Activated naive CD4-positive, alpha-beta T cell treated with anti-CD3 and anti-CD28 coated beads, Interleukin-2, amount 10 ng/mL, durations not matched to agents 7 days and 5 days (primary cell): ENCODE results near the gene ZFP92.

ENCODE experiments used
- CTCF ChIA-PET: fragments of 350-600 bp; sonication (Branson Sonifier 250); formaldehyde crosslinking; loops from one replicate; lab custom pipeline; 2021; ENCODE audit warnings: antibody characterized with exemption; lab: Charles Lee
- DNase-seq: peaks from one replicate; pipeline ENCODE4 v3.0.0-alpha.2; 2020
- H3K27ac Mint-ChIP-seq: one replicate; pipeline ENCODE4 v1.8.0; 2021; ENCODE audit warnings: mild to moderate bottlenecking, moderate library complexity, mixed read lengths
- H3K27me3 Mint-ChIP-seq: one replicate; pipeline ENCODE4 v1.8.0; 2021; ENCODE audit warnings: mild to moderate bottlenecking, mixed read lengths
- H3K36me3 Mint-ChIP-seq: one replicate; pipeline ENCODE4 v1.8.0; 2021; ENCODE audit warnings: mixed read lengths
- H3K4me1 Mint-ChIP-seq: one replicate; pipeline ENCODE4 v1.8.0; 2021; ENCODE audit warnings: mixed read lengths
- H3K4me3 Mint-ChIP-seq: one replicate; pipeline ENCODE4 v1.8.0; 2021; ENCODE audit warnings: mild to moderate bottlenecking, moderate library complexity, mixed read lengths
- H3K9me3 Mint-ChIP-seq: one replicate; pipeline ENCODE4 v1.8.0; 2021; ENCODE audit warnings: mixed read lengths

The ZFP92 gene

DNA sequence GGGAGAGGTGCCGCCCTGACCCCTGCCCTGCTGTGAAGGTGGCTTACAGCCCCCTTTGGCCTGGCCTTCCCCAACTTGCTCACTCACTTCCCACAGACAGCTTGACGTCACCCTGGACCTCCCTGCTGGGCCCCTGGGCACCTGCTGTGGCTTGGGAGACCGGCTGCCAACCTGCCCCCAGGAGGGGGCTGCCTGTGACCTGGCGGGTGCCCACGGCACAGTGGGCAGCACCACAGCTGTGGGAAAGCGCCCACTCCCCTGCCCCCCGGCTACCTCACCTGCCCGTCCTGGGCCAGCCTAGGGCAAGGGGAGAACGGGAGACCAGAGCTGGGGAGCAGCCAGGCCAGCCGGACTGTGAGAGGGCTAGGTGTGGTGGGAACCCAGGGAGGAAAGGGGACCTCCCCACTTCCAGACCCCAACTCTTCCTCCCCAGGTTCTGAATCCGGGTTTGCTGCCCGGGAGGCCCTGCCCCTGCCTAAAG lies 2.4 kb upstream of the ZFP92 start:
- CTCF ChIA-PET: interaction anchor here (1.1 kb wide), 1 partner anchor 10 kb away, joined by 3 read pairs; no protein-coding TSS in a partner anchor
- peaks cover 11% of the 10 kb centered on the region for H3K4me1 Mint-ChIP-seq
- no peak overlapping the region for H3K4me3 Mint-ChIP-seq
- H3K9me3 Mint-ChIP-seq: no peaks in the 10 kb centered on the region
- H3K27me3 Mint-ChIP-seq: peaks cover 29% of the 10 kb centered on the region
- DNase-seq: no peak
- no peak overlapping the region for H3K27ac Mint-ChIP-seq
- H3K36me3 Mint-ChIP-seq: no peaks in the 10 kb centered on the region

DNA sequence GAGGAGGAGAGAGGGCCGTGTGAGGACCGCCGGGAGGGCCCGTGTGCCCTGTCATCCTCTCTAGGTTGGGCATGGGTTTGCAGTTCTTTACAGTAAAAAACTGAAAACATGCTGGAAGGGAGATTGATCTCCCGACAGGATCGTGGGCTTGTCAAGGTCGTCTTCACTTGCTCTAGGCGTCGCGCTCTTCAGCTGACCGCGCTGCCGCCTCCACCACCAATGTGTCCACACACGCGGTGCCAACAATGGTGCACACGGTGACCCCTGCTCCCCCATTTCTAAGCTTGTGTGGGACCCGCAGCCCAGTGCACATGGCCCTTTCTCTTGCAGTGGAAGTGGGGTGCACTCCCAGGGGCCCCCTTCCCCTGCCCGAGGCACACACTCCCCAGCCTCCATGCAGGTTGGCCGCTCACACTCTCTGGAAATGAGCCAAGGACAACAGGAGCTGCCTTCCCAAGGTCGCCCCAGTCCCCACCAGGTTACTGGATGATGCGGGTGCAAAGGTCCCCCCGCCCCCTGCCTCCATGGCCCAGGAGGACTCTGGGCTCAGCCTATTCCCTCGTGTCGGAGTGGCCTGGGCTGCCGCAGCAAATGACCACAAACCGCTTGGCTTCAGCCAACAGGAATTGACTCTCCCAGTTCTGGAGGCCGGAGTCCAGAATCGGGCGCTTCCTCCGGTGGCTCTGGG lies 1.7 kb upstream of the ZFP92 start:
- Mint-ChIP-seq H3K4me3 (no peak overlapping the region), H3K27me3 (peaks cover 26% of the 10 kb centered on the region), H3K9me3 (no peaks in the 10 kb centered on the region), H3K27ac (no peak overlapping the region), H3K36me3 (no peaks in the 10 kb centered on the region), H3K4me1 (peaks cover 11% of the 10 kb centered on the region)
- no peak for DNase-seq
- CTCF ChIA-PET: interaction anchor here (1.1 kb wide), 1 partner anchor 10 kb away, joined by 3 read pairs; no protein-coding TSS in a partner anchor

DNA sequence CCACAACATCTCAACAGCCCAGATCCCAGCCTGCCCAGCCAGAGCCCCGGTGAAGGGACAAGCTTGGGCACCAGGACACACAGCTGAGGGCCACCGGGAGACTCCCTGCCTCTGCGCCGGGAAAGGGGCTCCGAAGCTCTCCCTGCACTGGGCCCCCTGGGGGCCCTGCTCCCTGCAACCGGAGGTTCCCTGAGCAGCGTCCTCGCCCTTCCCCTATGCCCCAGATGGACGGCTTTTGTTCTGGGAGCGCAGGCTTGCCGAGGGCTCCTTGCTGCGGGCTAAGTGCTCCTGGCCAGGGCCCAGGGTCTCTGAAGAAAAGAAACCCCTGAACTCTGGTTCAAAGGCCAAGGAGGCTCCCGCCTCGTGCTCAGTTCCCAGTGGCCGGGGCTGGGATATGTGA lies 899 bp upstream of the ZFP92 start:
- DNase-seq: no peak
- H3K27me3 Mint-ChIP-seq: peaks cover 25% of the 10 kb centered on the region
- no peaks in the 10 kb centered on the region for H3K36me3 Mint-ChIP-seq
- H3K4me1 Mint-ChIP-seq: peaks cover 11% of the 10 kb centered on the region
- H3K9me3 Mint-ChIP-seq: no peaks in the 10 kb centered on the region
- H3K27ac Mint-ChIP-seq: no peak overlapping the region
- CTCF ChIA-PET: no interaction called here
- H3K4me3 Mint-ChIP-seq: peak overlapping the region; percentile 62

DNA sequence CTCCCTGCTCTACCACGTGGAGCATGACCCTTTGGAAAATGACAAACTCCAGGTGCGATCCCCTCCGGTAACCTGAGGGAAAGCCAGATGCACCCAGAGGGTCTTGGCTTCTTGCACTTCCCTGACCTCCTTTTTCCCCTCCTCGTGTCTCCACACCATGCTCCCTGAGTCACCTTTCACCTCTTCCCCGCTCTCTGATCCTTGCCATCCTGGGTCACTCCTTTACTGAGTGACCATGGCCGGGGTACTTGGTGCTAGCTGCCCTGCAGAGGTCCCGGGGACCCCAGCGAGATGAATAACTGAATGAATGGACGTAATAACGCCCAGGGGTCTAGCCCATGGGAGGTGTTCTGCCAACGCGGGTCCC lies 401 bp upstream of the ZFP92 start:
- CTCF ChIA-PET: no interaction called here

DNA sequence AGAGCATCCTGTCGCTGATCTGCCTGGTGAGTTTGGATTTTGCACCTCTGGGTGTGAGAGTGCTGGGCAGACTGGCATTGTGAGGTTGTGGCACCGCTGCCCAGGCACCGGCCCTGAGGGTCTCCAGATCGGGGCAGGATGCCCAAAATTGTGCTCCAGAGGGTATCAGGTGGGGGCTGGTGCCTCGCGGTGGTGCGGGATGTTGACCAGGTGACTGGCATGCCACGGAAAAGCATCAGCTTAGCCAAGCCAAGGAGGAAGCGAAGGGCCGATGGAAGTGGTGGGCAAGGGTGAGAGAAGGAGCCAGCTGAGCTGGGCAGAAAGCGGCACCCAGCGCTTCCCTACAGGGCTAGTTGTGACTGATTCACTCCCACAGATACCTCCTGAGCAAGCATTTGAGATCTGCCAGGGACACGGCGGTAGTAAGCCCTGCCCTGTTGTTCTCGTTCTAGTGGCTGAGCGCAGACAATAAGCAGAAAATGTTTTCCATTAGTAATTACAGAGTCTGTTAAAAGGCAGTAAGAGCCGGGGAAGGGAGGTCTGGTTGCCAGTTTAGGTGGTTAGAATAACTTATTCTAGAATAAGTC lies 809 bp downstream of the ZFP92 start:
- CTCF ChIA-PET: no interaction called here
- Mint-ChIP-seq H3K9me3 (no peaks in the 10 kb centered on the region), H3K4me1 (peaks cover 11% of the 10 kb centered on the region), H3K27me3 (peaks cover 20% of the 10 kb centered on the region), H3K27ac (no peak overlapping the region), H3K36me3 (no peaks in the 10 kb centered on the region), H3K4me3 (peak overlapping the region; percentile 62)
- DNase-seq: no peak

More for the DNA sequence above, 401 bp upstream of the ZFP92 start:
- Mint-ChIP-seq H3K4me1 (peaks cover 11% of the 10 kb centered on the region), H3K4me3 (peak overlapping the region; percentile 62), H3K36me3 (no peaks in the 10 kb centered on the region), H3K27me3 (peaks cover 25% of the 10 kb centered on the region), H3K27ac (no peak overlapping the region), H3K9me3 (no peaks in the 10 kb centered on the region)
- no peak for DNase-seq

DNA sequence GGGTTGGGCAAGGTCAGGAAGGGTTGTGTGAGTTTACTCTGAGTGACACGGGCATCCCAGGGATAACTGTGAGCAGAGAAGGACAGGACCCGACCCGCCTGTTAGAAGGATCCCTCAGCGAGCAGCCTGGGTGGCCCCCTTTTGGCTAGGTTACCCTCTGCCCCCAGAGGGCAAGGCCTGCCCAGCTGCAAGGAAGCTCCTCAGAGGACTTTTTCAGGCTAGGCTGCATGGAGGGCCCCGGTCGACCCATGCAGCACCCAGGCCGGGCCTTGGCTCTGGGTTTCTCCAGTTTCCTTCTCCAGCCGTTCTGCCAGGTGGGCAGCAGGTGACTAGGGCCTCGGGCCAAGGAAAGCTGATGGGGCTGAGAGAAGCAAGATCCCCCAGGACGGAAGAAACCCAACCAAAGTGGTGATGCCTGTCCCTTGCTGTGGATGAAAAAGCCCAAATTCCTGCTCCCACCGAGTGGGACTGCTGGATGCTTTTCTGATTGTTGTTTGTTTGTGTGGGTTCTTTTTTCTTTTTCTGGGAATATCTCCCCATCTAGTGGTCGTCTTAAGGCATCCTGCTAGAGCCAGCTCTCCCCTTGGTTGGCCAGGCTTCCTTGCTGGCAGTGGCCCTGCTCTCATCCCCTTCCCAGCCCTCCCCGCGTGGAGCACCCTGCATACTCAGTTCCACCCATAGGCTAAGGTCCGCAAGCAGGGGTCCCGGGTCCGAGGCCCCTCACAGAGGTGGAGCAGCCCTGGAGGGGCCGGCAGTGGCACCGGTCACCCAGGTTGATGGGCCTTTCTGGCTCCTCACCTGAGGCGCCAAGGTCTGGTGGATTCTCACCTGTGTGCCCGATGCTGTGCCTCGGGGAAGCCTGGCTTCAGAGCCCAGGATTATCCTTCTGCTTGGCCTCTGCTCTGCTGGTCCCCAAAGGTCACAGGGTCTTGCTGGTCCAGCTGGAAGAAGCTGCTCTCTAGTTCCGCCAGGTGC lies 1.8 kb downstream of the ZFP92 start:
- H3K9me3 Mint-ChIP-seq: no peaks in the 10 kb centered on the region
- peaks cover 11% of the 10 kb centered on the region for H3K4me1 Mint-ChIP-seq
- H3K27me3 Mint-ChIP-seq: peaks cover 16% of the 10 kb centered on the region
- no peaks in the 10 kb centered on the region for H3K36me3 Mint-ChIP-seq
- H3K4me3 Mint-ChIP-seq: peak overlapping the region; percentile 62
- no peak for DNase-seq
- CTCF ChIA-PET: interaction anchor here (0.7 to 1.1 kb wide), 2 partner anchors 11 to 418 kb away, joined by 3 read pairs; no protein-coding TSS in a partner anchor
- no peak overlapping the region for H3K27ac Mint-ChIP-seq

DNA sequence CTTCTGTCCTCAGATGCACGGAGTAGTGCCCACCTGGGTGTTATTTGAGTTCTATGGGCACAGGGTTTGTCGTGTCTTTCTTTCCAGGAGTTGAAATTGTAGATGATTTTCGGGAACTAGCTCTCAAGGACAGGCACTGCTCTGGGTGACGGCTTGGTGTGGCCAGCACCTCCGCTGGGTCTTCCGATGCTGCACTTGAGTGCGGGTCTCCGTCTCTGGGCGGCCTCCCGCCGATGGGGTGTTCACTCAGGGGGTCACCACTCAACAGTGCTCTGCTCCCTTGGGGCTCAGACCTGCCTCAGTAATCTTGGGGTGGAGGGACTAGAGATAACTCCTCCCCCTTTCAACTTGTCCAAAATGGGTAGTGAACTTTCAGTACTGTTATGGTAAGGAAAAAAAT lies 2.5 kb downstream of the ZFP92 start:
- DNase-seq: no peak
- CTCF ChIA-PET: interaction anchor here (1.1 kb wide), 1 partner anchor 12 kb away, joined by 3 read pairs; no protein-coding TSS in a partner anchor
- peaks cover 16% of the 10 kb centered on the region for H3K27me3 Mint-ChIP-seq
- no peak overlapping the region for H3K27ac Mint-ChIP-seq
- no peaks in the 10 kb centered on the region for H3K36me3 Mint-ChIP-seq
- no peak overlapping the region for H3K4me3 Mint-ChIP-seq
- H3K4me1 Mint-ChIP-seq: peaks cover 11% of the 10 kb centered on the region
- no peaks in the 10 kb centered on the region for H3K9me3 Mint-ChIP-seq

DNA sequence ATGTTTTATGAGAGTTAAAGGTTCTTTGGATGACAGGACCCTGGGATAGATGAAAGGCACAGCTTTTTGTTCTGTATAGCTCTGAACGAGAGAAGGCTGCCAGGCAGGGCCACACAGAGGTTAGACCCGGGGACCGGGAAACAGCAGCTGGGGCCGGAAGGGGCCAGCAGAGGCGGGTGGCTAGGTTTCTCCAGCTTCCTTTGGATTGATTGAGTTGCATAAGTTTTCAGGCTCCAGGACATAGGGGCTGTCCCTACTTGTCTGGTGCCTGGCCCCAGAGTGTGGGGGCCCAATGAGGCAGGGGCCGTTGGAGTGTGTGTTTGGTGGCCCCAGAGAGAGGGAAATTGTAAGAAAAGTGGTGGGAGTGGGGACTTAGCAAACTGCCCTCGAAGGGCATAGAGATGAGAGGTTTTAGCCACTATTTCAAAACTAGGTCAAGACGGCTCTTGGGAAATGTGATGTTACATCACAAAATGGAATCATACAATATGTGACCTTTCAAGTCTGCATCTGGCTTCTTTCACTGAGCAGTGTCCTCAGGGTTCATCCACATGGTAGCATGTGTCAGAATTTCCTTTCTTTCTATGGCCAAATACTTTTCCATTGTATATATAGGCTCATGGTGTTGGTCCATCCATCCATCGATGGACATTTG lies 3.7 kb downstream of the ZFP92 start:
- Mint-ChIP-seq H3K36me3 (no peaks in the 10 kb centered on the region), H3K4me3 (no peak overlapping the region), H3K27ac (no peak overlapping the region), H3K9me3 (no peaks in the 10 kb centered on the region), H3K4me1 (peaks cover 11% of the 10 kb centered on the region), H3K27me3 (peaks cover 16% of the 10 kb centered on the region)
- DNase-seq: no peak
- CTCF ChIA-PET: no interaction called here

DNA sequence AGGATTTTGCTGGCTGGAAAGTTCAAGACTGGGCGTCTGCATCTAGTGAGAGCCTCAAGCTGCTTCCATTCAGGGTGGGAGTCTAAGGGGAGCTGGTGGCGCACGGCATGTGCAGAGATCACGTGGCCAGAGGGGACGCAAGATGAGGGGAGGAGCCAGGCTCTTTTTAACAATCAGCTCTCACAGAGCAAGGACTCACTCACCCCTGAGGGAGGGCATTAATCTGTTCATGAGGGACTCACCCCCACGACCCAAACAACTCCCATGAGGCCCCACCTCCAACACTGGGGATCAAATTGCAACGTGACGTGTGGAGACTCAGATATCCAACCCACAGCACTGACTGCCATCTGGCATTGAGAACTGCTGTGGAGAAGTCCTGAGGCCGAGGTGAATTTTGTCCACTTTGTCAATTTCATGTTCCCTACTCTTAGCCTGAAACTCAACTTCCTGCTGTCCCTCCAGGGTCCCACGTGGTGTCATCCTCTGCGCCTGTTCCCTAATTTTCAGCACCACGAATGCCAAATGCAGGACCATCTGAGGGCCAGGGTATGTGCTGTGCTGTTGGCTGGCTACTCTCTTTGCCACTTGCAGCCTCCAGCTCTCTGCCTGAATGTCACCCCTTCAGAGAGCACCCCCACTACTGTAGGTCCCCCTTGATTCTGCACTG lies 5.6 kb downstream of the ZFP92 start:
- peaks cover 7% of the 10 kb centered on the region for H3K27me3 Mint-ChIP-seq
- no peak for DNase-seq
- no peak overlapping the region for H3K4me3 Mint-ChIP-seq
- H3K4me1 Mint-ChIP-seq: peaks cover 6% of the 10 kb centered on the region
- CTCF ChIA-PET: interaction anchor here (0.5 to 0.6 kb wide), 2 partner anchors 21 to 43 kb away, joined by 3 read pairs; no protein-coding TSS in a partner anchor
- no peaks in the 10 kb centered on the region for H3K9me3 Mint-ChIP-seq
- H3K27ac Mint-ChIP-seq: no peak overlapping the region
- H3K36me3 Mint-ChIP-seq: no peaks in the 10 kb centered on the region

DNA sequence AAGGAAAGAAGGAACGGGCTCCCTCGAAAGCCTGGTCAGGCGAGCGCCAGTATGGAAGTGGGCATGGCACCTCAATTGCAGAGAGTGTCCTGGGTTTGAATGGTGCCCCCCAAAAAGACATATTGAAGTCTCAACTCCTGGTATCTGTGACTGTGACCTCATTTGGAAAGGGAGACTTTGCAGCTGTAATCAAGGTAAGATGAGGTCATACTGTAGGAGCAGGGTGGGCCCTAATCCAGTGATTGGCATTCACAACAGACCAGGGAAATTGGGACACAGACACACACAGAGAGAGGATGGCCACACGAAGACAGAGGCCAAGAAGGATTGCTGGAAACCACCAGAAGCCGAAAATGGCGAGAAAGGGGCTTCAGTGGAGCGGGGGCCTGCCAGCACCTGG lies 6.4 kb downstream of the ZFP92 start:
- DNase-seq: no peak
- H3K9me3 Mint-ChIP-seq: no peaks in the 10 kb centered on the region
- H3K4me3 Mint-ChIP-seq: no peak overlapping the region
- no peaks in the 10 kb centered on the region for H3K36me3 Mint-ChIP-seq
- no peaks in the 10 kb centered on the region for H3K4me1 Mint-ChIP-seq
- no peaks in the 10 kb centered on the region for H3K27me3 Mint-ChIP-seq
- CTCF ChIA-PET: interaction anchor here (0.6 kb wide), 1 partner anchor 20 kb away, joined by 3 read pairs; no protein-coding TSS in a partner anchor
- H3K27ac Mint-ChIP-seq: no peak overlapping the region

DNA sequence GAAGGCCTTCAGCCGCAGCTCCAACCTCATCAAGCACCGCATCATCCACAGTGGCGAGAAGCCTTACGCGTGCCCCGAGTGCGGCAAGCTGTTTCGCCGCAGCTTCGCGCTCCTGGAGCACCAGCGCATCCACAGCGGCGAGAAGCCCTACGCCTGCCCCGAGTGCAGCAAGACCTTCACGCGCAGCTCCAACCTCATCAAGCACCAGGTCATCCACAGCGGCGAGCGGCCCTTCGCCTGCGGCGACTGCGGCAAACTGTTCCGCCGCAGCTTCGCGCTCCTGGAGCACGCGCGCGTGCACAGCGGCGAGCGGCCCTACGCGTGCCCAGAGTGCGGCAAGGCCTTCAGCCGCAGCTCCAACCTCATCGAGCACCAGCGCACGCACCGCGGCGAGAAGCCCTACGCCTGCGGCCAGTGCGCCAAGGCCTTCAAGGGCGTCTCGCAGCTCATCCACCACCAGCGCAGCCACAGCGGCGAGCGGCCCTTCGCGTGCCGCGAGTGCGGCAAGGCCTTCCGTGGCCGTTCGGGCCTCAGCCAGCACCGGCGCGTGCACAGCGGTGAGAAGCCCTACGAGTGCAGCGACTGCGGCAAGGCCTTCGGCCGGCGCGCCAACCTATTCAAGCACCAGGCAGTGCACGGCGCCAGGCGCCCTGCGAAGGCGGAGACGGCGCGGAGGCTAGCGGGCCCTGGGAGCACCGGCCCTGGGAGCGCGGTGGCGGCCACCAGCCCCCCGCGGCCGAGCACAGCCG lies 9.8 kb downstream of the ZFP92 start:
- CTCF ChIA-PET: no interaction called here
- H3K9me3 Mint-ChIP-seq: no peaks in the 10 kb centered on the region
- no peaks in the 10 kb centered on the region for H3K27me3 Mint-ChIP-seq
- H3K27ac Mint-ChIP-seq: no peak overlapping the region
- H3K4me3 Mint-ChIP-seq: no peak overlapping the region
- no peak for DNase-seq
- H3K4me1 Mint-ChIP-seq: no peaks in the 10 kb centered on the region
- no peaks in the 10 kb centered on the region for H3K36me3 Mint-ChIP-seq

DNA sequence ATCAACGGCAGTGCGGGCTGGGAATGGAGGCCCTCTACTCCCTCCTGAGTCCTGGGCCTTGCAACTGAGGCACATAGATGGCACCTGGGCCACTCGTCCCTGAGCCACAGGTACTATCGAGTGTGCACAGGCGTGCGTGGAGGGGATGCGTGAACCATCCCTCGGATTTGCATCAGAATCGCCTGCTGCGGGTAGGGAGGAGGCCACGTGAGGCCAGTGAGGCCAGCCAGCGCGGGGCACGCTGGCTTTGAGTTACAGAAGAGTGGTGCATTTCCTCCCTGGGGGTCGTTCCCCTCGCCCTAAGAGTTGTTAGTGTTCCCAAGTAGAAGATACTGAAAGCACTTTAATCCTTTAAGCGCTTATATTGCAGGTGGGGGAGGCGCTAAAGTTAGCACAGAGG lies 10.6 kb downstream of the ZFP92 start:
- Mint-ChIP-seq H3K4me1 (no peaks in the 10 kb centered on the region), H3K36me3 (no peaks in the 10 kb centered on the region), H3K27me3 (no peaks in the 10 kb centered on the region), H3K27ac (no peak overlapping the region), H3K4me3 (no peak overlapping the region), H3K9me3 (no peaks in the 10 kb centered on the region)
- no peak for DNase-seq
- CTCF ChIA-PET: no interaction called here

DNA sequence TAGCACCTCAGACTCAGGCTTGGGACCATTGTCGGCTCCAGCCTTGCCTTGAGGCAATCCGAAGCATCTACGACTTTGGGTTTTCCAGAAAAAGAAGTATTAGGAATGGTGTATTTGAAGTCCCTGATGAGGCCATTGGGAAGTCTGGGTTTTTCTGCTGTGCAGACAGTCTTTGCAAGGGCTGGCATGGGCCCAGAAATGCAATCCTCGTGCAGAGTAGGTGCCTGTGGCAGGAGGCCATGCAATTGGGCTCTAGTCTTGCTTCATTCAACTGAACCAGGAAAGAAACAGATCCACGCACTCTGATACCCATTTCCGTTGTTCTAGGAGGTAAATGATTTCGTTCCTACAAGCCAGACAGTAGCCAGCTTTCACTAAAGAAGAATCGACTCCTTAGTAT lies 12.4 kb downstream of the ZFP92 start:
- H3K36me3 Mint-ChIP-seq: no peaks in the 10 kb centered on the region
- H3K9me3 Mint-ChIP-seq: no peaks in the 10 kb centered on the region
- no peak overlapping the region for H3K4me3 Mint-ChIP-seq
- CTCF ChIA-PET: no interaction called here
- H3K27me3 Mint-ChIP-seq: no peaks in the 10 kb centered on the region
- no peak overlapping the region for H3K27ac Mint-ChIP-seq
- DNase-seq: no peak
- no peaks in the 10 kb centered on the region for H3K4me1 Mint-ChIP-seq
